ENCODE results near the gene NIPBL. TPM values are rescaled to one million over a fixed set of nuclear protein-coding genes. Genes with fewer than 3 reads are reported as not detected.

NIPBL gene
- total RNA-seq, 1 experiment from 2014 or later, result 48.1 TPM

GRCh38 chr5:37071901-37072581 lies 195.5 kb downstream of the NIPBL start:
- Mint-ChIP-seq H3K4me1 (ENCODE audit: low read depth, unreplicated experiment) (no peaks in the 10 kb centered on the region), H3K27me3 (ENCODE audit: insufficient read depth, unreplicated experiment) (no peaks in the 10 kb centered on the region), H3K4me3 (ENCODE audit: unreplicated experiment) (no peak overlapping the region), H3K36me3 (ENCODE audit: insufficient read depth, unreplicated experiment) (peaks cover 5% of the 10 kb centered on the region), H3K27ac (ENCODE audit: unreplicated experiment) (no peak overlapping the region), H3K9me3 (ENCODE audit: unreplicated experiment) (no peaks in the 10 kb centered on the region)
- no peaks in the 10 kb centered on the region for H3K36me3 ChIP-seq (ENCODE audit: control insufficient read depth, insufficient read depth, low read length)
- ChIA-PET CTCF (no interaction called here), POLR2A (no interaction called here)
- intact Hi-C loops (cut with micrococcal nuclease; ENCODE audit: unreplicated experiment), result no loop called here
- H3K27me3 ChIP-seq (replicated peaks; ENCODE audit: control insufficient read depth, insufficient read depth, low read length), result no peaks in the 10 kb centered on the region
- no peak for TF ChIP-seq CTCF (IDR thresholded peaks at IDR 0.05; ENCODE audit: insufficient read depth in 1 of 2, low read depth in 1 of 2, low read length in 1 of 2, severe bottlenecking in 1 of 2, unreplicated experiment in 1 of 2)
- no peaks in the 10 kb centered on the region for H3K9me3 ChIP-seq
- no peaks in the 10 kb centered on the region for H3K4me1 ChIP-seq
- no peak overlapping the region for H3K4me3 ChIP-seq (ENCODE audit: low read depth, low read length)
- DNase-seq, result no peak
- BruUV-seq (replicated peaks), result no TSS peak

- Histone ChIP-seq H3K9me3 (0 out of 2 replicates have a peak, but pooled peaks cover 2% of the 10 kb centered on the region), H3K27me3 (replicated peaks; ENCODE audit: control insufficient read depth, insufficient read depth, low read length) (no peaks in the 10 kb centered on the region), H3K4me3 (ENCODE audit: low read depth, low read length) (no peak overlapping the region), H3K4me1 (no peaks in the 10 kb centered on the region), H3K36me3 (ENCODE audit: control insufficient read depth, insufficient read depth, low read length) (no peaks in the 10 kb centered on the region)
- intact Hi-C loops (cut with micrococcal nuclease; ENCODE audit: unreplicated experiment), result no loop called here
- no peak overlapping the region for H3K27ac Mint-ChIP-seq (ENCODE audit: unreplicated experiment)
- no peak for DNase-seq
- ChIA-PET CTCF (no interaction called here), POLR2A (no interaction called here)
- no peaks in the 10 kb centered on the region for H3K27me3 Mint-ChIP-seq (ENCODE audit: insufficient read depth, unreplicated experiment)
- no TSS peak for BruUV-seq (replicated peaks)
- no peaks in the 10 kb centered on the region for H3K9me3 Mint-ChIP-seq (ENCODE audit: unreplicated experiment)
- H3K4me1 Mint-ChIP-seq (ENCODE audit: low read depth, unreplicated experiment), result no peaks in the 10 kb centered on the region
- H3K4me3 Mint-ChIP-seq (ENCODE audit: unreplicated experiment), result no peak overlapping the region
- no peak for TF ChIP-seq CTCF (IDR thresholded peaks at IDR 0.05; ENCODE audit: insufficient read depth in 1 of 2, low read depth in 1 of 2, low read length in 1 of 2, severe bottlenecking in 1 of 2, unreplicated experiment in 1 of 2)
- peaks cover 12% of the 10 kb centered on the region for H3K36me3 Mint-ChIP-seq (ENCODE audit: insufficient read depth, unreplicated experiment)
These were observed 198.9 kb downstream of the NIPBL start for GRCh38 chr5:37075399-37075950.

GRCh38 chr5:37077146-37077545 lies 200.6 kb downstream of the NIPBL start:
- no peaks in the 10 kb centered on the region for H3K27me3 Mint-ChIP-seq (ENCODE audit: insufficient read depth, unreplicated experiment)
- no TSS peak for BruUV-seq (replicated peaks)
- no peaks in the 10 kb centered on the region for H3K27me3 ChIP-seq (replicated peaks; ENCODE audit: control insufficient read depth, insufficient read depth, low read length)
- H3K4me3 Mint-ChIP-seq (ENCODE audit: unreplicated experiment), result no peak overlapping the region
- H3K9me3 Mint-ChIP-seq (ENCODE audit: unreplicated experiment), result no peaks in the 10 kb centered on the region
- no peak overlapping the region for H3K27ac Mint-ChIP-seq (ENCODE audit: unreplicated experiment)
- 0 out of 2 replicates have a peak, but pooled peaks cover 2% of the 10 kb centered on the region for H3K9me3 ChIP-seq
- no peaks in the 10 kb centered on the region for H3K36me3 ChIP-seq (ENCODE audit: control insufficient read depth, insufficient read depth, low read length)
- H3K4me3 ChIP-seq (ENCODE audit: low read depth, low read length), result no peak overlapping the region
- ChIA-PET POLR2A (no interaction called here), CTCF (no interaction called here)
- no peak for TF ChIP-seq CTCF (IDR thresholded peaks at IDR 0.05; ENCODE audit: insufficient read depth in 1 of 2, low read depth in 1 of 2, low read length in 1 of 2, severe bottlenecking in 1 of 2, unreplicated experiment in 1 of 2)
- no peaks in the 10 kb centered on the region for H3K4me1 Mint-ChIP-seq (ENCODE audit: low read depth, unreplicated experiment)
- peaks cover 12% of the 10 kb centered on the region for H3K36me3 Mint-ChIP-seq (ENCODE audit: insufficient read depth, unreplicated experiment)
- no peak for DNase-seq
- no peaks in the 10 kb centered on the region for H3K4me1 ChIP-seq
- intact Hi-C loops (cut with micrococcal nuclease; ENCODE audit: unreplicated experiment), result no loop called here

All from Caco-2 (cell line).